Measurements from ENCODE around the gene FAM209A.
A peak's percentile ranks its signal among the peaks of the same experiment; 100 is the strongest.
"Not testable (repeated sequence)": the region's sequence is repeated elsewhere in the genome, so short reads cannot be mapped to it uniquely, and the experiment has no call there.

FAM209A gene

DNA sequence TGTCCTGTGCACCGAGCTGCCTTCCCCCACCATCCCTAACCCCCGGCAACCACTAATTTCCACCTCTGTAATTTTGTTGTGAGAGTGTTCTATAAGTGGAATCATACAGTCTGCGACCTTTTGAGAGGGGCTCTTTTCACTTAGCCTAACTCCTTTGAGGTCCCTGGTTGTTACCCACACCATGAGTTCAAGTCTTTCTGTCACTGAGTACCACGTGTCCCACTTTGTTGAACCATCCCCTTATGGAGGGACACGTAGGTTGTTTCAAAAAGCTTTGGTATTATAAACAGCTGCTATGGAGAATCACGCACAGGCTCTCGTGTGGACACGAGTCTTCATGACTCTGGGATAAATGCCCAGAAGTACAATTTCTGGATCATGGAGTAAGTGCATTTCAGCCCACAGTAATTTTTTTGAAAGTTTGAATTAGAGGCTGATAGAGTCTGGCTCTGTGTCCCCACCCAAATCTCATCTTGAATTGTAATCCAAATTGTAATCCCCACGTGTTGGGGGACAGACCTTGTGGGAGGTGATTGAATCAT lies 18.0 kb downstream of the FAM209A start:
- no peak for DNase-seq

- no peak for DNase-seq
These were observed 27.0 kb downstream of the FAM209A start for GRCh38 chr20:56551571-56551970.

DNA sequence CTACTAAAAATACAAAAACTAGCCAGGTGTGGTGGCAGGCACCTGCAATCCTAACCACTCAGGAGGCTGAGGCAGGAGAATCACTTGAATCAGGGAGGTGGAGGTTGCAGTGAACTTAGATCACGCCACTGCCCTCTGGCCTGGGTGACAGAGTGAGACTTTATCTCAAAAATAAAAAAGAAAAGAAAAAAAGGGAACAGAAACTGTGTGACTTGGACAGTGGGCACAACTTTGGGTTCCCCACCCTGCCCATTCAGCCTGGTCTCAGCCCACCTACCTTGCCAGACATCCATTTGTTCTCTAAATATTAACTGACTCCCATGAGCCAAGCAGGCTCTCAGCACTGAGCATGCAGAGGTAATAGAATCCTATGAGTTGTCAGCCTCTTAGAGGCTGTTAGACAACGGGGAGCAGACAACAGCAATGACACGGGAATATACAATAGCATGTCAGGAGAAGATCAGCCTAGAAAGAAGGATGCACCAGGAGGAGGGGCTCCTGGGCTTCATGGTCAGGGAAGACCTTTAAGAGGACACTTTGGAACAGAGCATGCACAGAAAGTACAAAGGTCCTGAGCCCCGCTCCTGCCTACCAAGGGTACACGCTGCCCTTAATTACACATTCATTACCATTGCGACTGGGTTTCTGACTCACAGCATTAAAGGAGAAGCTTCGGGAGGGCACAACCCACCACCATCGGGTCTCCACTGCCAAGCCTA lies 28.5 kb downstream of the FAM209A start:
- DNase-seq: no peak

DNA sequence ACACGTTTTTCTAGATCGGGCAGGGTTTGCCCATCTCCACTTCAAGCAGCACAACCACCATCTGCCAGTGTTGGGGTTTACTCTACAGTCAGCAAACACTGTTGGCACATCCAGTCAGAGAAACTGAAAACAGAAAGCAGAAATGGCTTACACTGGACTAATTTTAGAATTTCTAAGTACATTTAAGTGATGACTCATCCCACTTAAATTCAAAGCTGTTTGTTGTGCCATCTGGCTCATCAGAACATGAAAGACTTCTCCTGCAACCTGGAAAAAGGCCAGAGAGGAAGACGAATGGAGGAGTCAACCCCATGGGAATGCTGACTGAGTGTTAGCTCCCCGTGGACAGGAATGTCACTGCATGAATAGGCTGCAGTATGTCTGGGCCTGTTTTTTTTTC lies 30.3 kb downstream of the FAM209A start:
- peak; percentile 85 for DNase-seq

DNA sequence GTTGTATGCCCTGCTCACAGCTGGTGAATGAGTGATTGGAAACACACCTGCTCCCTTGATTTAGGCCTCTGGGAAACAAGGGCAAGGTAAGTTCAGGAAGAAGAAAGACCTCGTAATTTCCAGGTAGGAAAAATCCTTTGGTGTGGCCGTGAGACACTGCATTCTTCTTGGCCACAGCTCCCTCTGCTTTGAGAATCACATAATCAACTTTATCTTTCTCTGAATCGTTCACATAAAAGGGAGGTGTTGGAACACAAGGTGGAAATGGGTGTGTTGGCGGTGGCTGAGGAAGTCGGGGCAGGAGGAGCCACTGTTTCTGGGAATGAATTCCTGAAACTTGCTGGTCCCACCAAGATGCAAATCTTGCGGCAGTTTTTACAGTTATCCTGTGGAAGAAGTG lies 34.4 kb downstream of the FAM209A start:
- no peak for DNase-seq

DNA sequence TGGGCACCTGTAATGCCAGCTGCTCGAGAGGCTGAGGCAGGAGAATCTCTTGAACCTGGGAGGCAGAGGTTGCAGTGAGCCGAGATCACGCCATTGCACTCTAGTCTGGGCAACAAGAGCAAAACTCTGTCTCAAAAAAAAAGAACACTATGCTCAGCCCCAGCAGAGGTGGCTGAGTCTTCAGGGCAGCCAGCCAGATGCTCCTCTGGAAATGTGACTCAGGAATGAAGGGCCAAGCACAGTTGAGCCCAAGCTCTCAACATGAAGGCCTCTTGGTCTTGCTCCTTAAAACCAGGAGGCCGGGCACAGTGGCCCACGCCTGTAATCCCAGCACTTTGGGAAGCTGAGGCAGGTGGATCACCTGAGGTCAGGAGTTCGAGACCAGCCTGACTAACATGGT lies 40.0 kb downstream of the FAM209A start:
- DNase-seq: not testable (repeated sequence)

DNA sequence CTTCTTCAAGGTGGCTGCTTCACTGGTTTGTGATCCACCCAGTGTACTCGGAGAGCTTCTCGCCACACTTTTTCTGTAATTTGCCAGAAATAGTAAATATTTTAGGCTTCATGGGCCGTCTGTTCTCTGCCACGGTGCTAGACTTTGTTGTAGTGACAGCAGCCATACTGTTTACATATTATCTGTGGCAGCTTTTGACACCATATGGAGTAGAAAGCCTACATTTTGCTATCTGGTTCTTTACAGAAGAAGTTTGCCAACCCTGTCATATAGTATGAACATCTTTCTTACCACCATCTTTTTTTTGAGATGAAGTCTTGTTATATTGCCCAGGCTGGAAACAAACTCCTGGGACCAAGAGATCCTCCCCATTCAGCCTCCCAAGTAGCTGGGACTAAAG lies 41.0 kb downstream of the FAM209A start:
- no peak for DNase-seq

DNA sequence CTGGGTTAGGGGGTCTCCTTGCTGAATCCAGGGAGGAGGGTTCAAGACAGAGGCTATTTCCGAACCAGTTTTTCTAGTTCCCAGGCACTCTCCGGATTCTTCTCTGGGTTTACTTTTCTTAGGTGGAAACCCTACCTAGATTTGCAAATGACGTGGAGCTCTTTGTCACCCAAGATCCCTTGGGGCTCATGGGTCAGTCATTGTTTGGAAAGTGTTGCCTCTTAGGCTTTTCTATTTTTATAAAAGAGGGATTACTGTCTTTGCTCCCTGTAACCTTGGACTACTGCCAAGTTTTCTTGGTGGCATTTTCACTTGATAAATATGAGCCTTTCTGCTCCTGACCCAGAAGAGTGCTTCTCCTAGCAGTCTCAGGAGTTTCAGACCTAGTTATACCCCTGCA lies 42.1 kb downstream of the FAM209A start:
- no peak for DNase-seq

DNA sequence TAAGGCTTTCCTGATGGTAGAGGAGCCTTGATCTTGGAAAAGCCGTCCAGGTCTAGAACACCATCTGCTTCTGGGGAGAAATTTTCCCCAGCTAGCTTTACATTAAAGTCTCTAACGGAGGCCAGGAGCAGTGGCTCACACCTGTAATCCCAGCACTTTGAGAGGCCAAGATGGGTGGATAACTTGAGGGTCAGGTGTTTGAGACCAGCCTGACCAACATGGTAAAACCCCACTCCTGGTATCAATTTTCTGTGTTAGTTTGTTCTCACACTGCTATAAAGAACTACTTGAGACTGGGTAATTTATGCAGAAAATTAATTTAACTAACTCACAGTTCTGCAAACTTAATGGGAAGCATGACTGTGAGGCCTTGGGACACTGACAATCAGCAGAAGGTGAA lies 46.3 kb downstream of the FAM209A start:
- no peak for DNase-seq

GRCh38 chr20:56572172-56572571 lies 47.6 kb downstream of the FAM209A start:
- no peak for DNase-seq

GRCh38 chr20:56573986-56574385 lies 49.4 kb downstream of the FAM209A start:
- DNase-seq: no peak

GRCh38 chr20:56574531-56575142 lies 50.1 kb downstream of the FAM209A start:
- DNase-seq: no peak

- DNase-seq: no peak
These were observed 50.6 kb downstream of the FAM209A start for GRCh38 chr20:56575157-56575556.
